CD4-positive, alpha-beta T cell treated with Interleukin-15 for 4 hours (primary cell): ENCODE measurements around the gene PMM1.
"Not testable (repeated sequence)": the region's sequence is repeated elsewhere in the genome, so short reads cannot be mapped to it uniquely, and the experiment has no call there.

ENCODE experiments used
- DNase-seq: peaks from one replicate; pipeline ENCODE4 v3.0.0-alpha.2; 2020; ENCODE audit warnings: low spot score

Gene PMM1

DNA sequence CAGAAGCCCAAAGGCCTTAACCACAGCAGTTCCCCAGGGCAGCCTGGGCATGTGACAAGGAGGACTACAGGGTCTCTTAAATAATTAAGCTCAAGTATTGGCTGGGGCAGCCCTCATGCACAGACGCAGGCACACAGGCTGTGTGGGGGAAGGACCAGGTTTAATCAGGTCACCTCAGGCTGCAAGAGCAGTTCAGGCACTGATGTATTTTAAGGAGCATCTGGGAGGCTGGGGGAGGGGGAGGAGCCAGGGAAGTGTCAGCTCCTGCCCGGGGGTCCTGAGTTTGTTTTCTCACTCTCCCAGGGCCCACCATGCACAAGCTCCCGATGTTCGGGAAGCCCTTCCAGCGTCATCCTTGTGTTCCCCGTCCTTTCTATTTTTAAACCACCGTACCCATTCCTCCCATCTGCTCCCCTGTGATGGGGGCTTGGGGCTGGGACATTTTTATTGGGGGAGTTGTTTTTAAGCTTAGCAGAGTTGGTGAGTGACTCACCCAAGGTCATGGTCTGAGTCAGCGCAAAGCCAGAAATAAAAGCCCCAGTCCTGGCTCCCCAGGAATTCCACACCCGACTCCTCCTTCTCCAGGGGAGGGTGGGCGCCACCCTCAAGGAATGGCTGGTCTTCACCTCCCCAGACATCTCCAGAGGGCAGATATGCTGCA is 26.5 kb downstream of the PMM1 start:
- no peak for DNase-seq

DNA sequence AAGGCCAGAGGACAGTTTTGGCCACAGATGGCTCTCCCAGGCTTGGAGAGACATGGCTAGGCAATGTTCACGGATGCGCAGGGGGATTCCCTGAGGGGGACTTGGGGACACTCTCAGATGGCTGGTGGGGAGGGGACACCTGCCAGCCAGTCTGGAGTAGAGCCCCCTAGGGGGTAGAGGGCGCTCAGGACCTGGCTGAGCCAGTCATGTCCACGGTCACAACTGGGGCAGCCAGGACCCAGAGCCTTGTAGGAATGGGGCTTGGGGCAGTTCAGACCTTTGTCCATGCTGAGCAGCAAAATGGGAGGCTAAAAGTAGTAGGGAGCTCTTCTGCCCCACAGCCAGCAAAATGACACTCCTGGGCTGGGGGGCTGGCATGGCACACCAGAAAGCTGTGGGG is 27.2 kb downstream of the PMM1 start:
- no peak for DNase-seq

DNA sequence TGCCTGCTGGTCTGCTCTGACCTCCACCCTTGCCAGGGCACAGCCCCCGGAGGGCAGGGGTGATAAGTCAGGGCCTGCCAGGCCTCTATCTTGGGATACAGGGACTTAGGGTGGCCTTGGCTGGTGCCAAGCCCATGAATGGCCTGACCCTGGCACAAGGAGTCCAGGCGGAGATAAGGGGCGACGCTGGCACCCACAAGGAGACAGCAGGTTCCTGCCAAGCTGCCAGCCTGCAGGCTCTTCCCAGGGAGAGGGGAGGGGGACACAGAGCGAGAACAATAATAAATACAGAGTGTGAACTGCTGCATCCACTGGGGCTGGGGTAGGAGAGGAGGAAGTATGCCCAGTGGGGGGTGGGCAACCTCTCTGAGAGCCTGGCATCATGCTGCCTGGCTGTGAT is 27.9 kb downstream of the PMM1 start:
- no peak for DNase-seq

DNA sequence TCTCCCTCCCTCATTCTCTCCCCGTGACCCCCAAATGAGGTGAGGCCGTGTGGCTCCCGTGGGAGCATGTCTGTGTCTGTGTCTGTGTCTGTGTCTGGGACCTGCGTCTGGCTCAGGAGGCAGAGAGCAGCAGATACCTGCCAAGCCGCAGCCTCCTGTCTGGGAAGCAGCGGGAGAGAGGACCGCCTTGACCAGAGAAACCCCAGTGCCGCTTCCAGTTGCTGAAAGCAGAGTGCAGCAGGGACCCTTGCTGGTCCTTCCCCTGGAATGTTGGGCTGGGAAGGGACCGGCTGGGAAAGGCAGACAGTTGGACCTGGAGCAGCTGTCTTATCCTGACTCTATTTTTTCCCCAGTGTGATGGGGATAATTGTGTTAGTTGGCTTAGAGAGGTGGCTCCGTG is 28.3 kb downstream of the PMM1 start:
- DNase-seq = no peak

DNA sequence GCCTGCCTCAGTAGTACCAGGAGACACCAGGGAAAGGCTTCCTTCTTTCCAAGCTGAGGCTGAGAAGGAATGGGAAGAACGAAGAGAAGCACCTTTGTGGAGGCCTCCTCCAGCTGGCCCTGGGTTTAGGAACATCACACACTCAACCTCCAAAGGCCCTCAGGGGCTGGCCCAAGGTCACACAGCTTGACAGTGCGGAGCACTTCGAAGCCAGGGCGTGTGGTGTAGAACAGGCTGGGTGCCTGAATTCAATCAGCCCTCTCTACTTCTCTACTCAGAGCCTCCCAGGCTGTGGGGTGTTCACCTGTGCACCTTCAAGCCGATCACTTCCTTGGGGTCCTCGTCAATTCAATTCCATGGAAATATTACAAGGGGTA is 29.6 kb downstream of the PMM1 start:
- no peak for DNase-seq

DNA sequence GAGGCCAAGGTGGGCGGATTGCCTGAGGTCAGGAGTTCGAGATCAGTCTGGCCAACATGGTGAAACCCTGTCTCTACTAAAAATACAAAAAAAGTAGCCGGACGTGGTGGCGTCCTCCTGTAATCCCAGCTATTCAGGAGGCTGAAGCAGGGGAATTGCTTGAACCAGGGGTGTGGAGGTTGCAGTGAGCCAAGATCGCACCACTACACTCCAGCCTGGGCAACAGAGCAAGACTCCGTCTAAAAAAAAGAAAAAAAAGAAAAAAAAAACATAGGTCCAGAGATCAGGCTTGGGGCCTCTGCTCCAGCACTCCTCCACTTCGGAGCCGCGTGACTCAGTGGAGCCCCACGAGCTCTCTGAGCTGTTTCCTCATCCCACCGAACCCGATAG is 31.4 kb downstream of the PMM1 start:
- not testable (repeated sequence) for DNase-seq

DNA sequence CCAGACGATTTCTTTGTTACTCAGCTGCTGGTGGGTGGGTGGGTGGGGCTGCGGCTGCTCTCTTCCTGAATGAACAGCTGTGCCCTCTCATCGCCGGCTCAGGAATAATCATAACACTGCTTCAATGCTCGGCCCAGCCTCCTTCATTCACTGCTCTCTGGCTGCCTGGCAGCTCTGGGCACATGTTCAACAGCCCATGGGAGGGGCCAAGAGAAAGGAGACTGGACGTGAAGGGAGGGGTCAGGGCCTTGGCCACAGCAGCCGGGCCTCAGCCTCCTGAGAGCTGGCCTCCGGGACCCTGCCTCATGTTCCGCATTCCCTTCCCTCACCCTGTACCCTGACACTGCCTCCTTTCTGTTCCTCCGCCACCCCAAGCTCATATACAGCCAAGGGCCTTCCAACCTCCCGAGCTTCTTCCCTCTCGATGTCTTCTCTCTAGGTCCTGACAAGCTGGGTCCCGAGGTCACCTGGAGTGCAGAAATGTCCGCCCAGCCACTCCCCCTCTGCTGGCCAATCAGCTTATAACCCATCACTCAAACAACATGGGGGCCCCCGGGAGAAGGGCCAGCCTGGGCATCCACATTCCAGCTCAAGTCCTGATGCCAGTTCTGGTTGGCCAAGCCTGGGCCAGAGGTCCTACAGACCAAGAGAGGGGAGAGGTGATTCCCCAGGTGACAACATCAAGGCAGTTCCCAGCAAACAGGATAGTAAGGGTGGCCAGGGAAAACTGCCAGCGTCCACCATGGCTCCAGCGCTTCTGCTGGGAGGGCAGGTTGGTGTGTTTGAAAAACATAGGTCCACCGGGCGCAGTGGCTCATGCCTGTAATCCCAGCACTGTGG is 32.0 kb downstream of the PMM1 start:
- DNase-seq = no peak

DNA sequence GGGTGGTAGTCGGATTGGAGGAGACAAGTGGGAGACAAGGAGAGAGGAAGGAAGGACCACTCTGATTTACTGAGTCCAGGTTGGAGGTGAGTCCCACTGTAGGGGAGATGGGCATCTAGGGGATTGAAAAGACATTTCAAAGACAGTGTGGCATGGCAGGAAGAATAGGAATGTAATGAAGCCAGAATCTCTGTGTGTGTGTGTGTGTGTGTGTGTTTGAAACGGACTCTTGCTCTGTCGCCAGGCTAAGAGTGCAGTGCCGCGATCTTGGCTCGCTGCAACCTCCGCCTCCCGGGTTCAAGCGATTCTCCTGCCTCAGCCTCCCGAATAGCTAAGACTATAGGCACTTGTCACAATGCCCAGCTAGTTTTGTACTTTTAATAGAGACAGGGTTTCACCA is 33.1 kb downstream of the PMM1 start:
- no peak for DNase-seq

DNA sequence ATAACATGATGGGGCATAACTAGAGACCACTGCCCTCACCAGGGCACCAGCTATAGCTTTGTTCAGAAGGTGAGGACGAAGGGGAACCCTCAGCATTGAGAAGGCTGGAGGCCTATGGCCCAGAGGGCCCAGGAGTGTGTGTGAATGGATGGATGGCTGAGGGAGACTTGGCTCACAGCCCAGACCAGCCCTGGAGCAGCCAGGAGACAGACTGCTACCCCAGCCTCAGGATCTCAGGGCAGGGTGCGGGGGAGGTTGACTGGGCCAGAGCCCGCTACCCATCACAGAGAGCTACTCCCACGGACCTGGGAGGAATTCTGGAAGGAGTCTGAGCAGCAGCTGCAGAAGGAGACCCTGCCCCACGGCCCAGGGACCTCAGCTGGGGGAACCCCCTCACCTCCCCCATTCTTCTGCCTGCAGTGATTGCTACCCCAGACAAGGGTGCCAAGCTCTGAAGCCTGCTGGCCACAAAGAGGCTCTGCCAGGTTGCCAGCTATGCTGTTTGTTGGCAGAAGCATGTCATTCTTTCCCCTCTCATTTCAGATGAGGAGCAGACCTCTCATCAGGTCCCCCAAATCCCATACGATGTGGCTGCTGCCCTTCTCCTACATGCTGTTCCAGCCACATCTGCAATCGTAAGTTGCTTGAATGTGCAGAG is 34.2 kb downstream of the PMM1 start:
- DNase-seq = no peak

DNA sequence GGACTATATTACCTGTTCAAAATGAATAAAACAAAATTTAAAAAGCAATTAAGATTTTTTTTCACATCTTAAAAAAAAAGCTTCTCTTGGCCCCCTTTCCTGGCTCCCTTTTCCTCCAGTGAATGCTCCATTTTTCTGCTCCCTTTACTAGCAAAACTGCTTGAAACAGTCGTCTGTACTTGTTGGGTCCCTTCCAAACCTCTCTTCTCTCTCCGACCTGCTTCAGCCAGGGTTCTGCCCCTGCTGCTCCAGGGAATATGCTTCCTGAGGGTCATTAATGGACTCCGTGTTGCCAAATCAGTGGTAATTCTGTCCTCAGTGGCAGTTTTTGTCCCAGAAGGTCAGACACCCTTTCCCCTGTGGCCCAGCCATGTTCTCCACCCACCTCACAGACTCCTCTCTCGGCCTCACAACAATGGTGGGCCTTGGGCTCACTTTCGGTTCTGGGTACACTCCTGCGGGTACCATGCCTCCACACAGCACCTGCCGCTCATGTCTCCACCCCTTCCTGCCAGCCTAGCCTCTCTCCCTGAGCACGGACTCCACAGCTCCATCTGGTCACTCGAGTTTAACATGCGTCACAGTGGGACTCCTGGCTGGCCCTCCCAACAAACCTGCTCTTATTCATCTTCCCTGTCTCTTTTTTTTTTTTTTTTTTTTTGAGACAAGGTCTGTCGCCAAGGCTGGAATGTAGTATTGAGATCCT is 37.6 kb downstream of the PMM1 start:
- no peak for DNase-seq

DNA sequence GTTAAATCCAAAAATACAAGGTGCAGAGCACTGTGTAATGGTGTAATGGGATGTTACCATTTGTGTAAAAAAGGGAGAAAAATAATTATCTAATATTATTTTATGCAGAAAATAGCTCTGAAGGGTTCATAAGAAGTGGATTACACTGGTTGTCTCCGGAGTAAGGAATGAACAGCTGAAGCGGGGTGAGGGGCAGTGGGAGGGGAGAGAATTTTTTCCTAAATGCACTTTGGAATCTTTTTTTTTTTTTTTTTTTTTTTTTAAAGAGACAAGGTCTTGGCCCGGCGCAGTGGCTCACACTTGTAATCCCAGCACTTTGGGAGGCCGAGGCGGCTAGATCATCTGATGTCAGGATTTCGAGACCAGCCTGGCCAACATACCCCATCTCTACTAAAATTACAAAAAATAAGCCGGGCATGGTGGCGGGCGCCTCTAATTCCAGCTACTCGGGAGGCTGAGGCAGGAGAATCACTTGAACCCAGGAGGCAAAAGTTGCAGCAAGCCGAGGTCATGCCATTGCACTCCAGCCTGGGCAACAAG is 38.6 kb downstream of the PMM1 start:
- DNase-seq = no peak

DNA sequence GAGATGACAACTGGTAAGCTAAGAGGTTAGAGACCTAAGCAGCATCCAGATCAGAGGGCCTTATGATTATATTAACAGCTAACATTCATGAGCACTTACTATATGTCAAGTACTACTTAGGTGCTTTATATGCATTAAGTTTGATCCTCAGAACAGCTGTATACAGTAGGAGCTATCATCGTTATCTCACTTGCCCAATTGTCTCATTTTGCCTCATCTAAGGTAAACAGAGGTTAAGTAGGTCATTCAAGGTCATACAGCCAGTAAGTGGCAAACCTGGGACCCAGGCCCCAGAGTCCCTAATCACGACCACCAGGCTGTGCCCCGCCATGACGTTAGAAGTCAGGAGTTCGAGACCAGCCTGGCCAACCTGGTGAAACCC is 40.8 kb downstream of the PMM1 start:
- no peak for DNase-seq

DNA sequence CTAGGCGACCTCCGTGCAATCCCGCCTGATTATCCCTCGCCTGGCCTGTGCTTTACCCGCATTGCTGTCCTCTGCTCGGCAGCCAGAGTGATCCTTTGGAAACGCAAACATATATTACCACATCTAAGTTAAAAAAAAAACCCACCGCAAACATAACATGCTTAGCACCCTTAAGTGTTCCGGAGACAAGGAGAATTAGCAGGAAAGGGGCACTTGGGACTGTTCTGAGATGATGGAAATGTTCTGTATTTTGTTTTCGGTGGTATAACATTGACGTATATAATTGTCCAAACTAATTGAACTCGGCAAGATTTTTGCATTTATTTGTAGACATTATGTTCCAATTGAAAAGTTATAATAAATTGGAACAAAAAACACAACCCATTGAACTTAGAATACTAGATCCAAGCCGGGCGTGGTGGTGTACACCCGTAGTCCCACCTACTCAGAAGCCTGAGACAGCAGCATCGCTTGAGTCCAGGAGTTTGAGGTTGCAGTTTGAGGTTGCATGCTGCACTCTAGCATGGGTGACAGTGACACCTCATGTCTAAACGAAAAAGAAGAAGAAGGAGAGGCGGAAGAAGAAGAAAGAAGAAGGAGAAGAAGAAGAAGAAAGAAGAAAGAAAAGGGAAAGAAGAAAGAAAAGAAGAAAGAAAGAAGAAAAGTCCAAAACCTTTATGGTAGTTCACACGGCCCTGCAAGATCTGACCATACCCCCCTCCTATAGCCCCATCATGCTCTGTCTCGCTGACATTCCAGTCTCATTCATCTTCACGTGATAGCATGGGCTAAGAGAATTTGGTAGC is 44.8 kb downstream of the PMM1 start:
- DNase-seq = no peak

DNA sequence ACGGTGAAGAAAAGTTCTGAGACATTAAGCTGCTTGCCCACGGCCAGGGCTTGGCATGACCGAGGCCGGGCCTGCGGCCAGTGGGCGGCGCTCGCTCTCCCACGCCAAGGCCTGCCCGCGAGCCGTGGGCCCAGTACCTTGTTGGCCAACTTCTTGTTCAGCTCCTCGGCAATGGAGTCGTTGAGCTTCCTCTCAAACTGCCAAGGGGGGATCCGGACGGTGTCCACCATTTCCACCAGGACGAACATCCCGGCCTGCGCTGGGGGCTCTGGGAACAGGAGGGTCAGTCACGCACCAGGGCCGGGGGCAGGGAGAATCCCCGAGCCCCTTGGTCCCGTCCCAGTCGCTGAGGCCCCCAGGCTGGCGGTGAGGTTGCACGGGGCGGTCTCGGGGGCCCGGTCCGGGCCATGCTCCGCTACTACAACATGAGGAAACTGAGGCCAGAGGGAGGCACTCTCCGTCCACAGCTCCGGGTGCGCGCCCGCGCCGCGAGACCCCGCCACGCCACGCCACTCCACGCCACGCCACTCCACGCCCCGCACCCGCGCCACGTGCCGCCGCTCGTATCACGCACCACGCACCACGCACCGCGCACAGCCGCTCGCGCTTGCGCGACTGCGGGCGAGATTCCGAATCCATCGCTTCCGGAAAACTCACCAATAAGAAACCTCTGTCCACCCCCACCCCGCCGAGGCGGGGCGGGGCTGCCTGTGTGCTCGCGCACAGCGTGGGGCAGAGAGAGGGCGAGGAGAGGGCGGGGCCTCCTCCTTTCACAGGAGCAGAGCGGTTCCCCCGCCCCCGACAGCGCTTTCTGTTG is 45.6 kb downstream of the PMM1 start, which contains the start of gene POLR3H:
Gene POLR3H (minus strand): TSS at position 617 of the 817 bp plus-strand sequence. CDS start 369 bp downstream, at position 248.
- DNase-seq = peak; percentile 97

DNA sequence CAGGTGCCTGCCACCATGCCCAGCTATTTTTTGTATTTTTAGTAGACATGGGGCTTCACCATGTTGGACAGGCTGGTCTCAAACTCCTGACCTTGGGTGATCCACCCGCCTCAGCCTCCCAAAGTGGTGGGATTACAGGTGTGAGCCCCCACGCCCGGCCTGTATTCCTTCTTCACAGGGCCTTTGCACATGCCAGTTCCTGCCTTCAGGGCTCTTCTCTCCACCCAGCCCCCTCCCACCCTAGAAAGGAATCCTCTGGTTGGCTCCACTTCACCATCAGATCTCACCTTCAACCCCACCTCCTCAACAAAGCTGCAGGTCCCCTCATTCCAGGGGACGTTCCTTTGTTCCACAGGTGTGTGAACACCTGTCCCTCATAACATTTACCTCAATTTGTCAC is 47.4 kb downstream of the PMM1 start:
- DNase-seq = no peak

DNA sequence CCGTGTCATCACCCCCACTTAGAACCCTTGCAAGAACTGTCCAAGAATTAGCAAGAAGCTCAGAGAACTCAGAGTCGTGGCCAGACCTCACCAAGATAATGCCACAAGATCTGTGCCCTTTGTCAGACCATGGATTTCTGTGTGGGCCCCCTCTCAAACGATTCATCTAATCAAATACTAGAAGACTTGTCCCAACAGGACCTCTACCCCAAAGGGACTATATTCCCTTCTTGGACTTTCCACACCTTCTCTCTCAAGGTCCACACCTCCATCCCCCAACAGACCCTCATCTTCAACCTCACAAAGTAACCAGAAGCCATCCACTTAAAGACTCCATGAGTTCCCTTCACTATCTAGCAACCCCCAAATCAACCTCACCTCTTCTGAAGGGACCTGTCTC is 48.2 kb downstream of the PMM1 start:
- no peak for DNase-seq

DNA sequence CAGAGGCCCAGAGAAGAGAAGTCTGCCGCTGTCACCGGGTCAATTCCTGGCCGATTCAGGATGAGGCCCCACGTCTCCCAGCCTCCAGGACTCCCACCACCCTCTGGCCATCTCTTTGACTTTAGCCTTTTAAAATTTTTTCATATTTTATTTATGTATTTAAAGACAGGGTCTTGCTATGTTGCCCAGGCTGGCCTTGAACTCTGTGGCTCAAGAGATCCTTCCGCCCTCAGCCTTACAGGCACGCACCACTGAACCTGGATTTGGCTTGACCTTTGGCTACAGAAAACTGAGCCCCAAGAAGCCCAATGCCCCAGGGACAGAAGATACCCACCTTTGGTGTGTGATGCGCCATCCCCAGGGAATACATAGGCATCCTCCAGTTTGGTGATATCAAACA is 49.3 kb downstream of the PMM1 start:
- no peak for DNase-seq

DNA sequence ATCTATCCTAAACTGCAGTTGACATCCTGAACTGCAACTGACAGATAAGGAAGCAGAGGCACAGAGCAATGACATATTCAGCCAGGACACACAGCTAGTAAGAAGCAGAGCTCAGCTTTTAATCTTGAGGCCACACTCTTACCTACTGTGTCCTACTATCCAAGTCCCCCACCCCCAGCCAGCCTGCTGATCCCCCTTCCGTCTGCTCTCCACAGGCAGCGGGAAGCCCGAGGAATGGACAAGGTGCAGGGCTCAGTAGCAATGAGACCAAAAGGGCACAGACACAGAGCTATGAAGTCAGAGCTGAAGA is 49.7 kb downstream of the PMM1 start:
- DNase-seq = no peak

DNA sequence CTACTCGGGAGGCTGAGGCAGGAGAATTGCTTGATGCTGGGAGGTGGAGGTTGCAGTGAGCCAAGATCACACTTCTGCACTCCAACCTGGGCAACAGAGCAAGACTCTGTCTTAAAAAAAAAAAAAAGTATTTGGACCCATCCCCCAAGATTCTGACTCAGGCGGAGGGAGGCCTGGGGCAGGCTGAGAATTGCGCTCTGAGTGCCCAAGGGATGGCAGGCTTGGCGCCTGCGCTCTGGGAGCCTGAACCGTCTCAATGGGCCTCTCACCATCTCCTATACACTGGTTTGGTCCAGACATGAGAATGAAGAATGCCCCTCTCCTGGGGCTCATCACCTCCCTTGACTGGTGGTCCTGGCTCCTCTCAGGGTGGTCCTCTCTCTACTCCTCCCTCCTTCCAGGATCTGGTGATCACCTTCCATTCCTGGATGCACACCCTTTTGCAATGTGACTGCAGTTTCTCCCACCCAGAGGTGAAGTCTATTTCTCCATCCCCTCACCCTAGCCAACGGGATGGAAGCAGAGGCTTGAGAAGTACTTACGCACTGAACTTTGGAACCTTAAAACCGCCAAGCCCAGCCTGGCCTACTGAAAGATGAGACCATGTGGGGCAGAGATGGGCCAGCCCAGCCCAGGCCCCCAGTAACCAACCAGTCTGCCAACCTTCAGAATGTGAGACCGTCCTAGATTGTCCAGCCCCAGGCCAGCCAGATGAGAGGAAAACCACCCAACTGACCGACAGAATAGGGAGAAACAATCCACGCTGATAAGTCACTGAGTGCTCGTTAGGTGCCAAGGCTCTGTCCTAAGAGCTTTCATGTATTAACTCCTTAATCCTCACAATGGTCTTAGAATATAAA is 50.3 kb downstream of the PMM1 start:
- DNase-seq = no peak

DNA sequence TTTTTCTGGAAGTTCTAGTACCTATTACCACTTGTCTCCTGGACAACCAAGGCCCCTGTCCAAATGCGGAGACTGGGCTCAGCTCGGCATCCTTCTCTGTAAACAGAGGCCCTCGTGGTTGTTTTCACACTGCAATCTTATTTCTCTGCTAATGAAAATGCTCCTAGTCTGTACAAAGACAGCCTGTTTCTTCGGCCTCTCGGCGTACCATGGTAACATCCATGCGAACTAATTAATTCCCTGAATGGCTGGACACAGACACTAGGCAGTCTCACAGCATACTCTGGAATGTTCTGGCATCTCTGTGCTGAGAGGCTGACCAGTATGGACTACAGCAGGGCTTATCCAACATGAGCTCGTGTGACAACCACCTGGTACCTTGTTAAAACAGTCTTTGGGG is 51.1 kb downstream of the PMM1 start:
- no peak for DNase-seq
